K562 (cell line): Measurements from ENCODE around the gene HOXC4. TPM values are rescaled to one million over a fixed set of nuclear protein-coding genes. Genes with fewer than 3 reads are reported as not detected.

Source experiments
- ATAC-seq: fragments of 200-7000 bp; cut with Tn5 transposase; 3 replicates; pipeline ENCODE4 v1.9.1; 2020; ENCODE audit warnings: moderate library complexity
- BruUV-seq: library from RNA; stranded (reverse); fragments of 400-500 nt; replicated peaks from 2 replicates; lab custom pipeline; 2021; lab: Mats Ljungman, UMichigan
- CTCF ChIA-PET: fragments of 300-600 bp; formaldehyde crosslinking; extraction: SDS; loops from one replicate; lab custom pipeline; 2021; ENCODE audit warnings: low intra/inter-chr PET ratio; lab: Yijun Ruan, JAX
- POLR2A ChIA-PET: fragments of 300-600, 350-650 bp; sonication (Branson Sonifier 250); formaldehyde crosslinking; extraction: SDS; loops from one replicate; lab custom pipeline; 2021; ENCODE audit warnings: antibody characterized with exemption, inconsistent platforms; lab: Yijun Ruan, JAX
- DNase-seq, 4 experiments: peaks; one replicate each; pipeline versions ENCODE4 v3.0.0 to v3.0.0-alpha.2; 2011 to 2018; ENCODE audit warnings: low spot score in 3 of 4, mixed read lengths in 3 of 4; ENCODE audit errors: extremely low read depth in 1 of 4
- FAIRE-seq: peaks from 2 replicates; lab custom pipeline; 2011; peaks lifted over from hg19 to GRCh38; lab: Jason Lieb, UNC
- H2AFZ ChIP-seq: 2 replicates; pipeline ENCODE4 v1.6.0; 2011; ENCODE audit warnings: low read depth, low read length, control low read depth, inconsistent platforms
- H3K27ac ChIP-seq: fragments of 200-600 bp; 3 replicates; pipeline ENCODE4 v1.8.0; 2011; ENCODE audit warnings: low read depth, mild to moderate bottlenecking, control low read depth, inconsistent platforms, low read length, moderate library complexity, mixed read lengths; ENCODE audit errors: extremely low read depth
- H3K27me3 ChIP-seq, 2 experiments: fragments of 300-600 bp in 1 of 2; 2 replicates in 1 of 2; 3 replicates in 1 of 2; pipeline versions ENCODE4 v1.6.0 to v1.8.0; 2011; ENCODE audit warnings: inconsistent platforms in 2 of 2, low read length in 2 of 2, mild to moderate bottlenecking in 1 of 2, mixed read lengths in 1 of 2, moderate library complexity in 1 of 2; ENCODE audit not compliant: control insufficient read depth in 2 of 2, insufficient read depth in 2 of 2
- H3K36me3 ChIP-seq: fragments of 300-600 bp; 3 replicates; pipeline ENCODE4 v1.8.0; 2011; ENCODE audit warnings: mild to moderate bottlenecking, low read length, inconsistent platforms; ENCODE audit not compliant: control insufficient read depth, insufficient read depth
- H3K4me1 ChIP-seq, 2 experiments: fragments of 200-600 bp in 1 of 2; replicated peaks in 1 of 2; 2 replicates in 1 of 2; 3 replicates in 1 of 2; pipeline versions ENCODE4 v1.5.1 to v1.8.0; 2011; ENCODE audit warnings: inconsistent platforms in 2 of 2, low read length in 2 of 2, mild to moderate bottlenecking in 1 of 2, mixed read lengths in 1 of 2, moderate library complexity in 1 of 2; ENCODE audit not compliant: control insufficient read depth in 2 of 2, insufficient read depth in 2 of 2
- H3K4me2 ChIP-seq: 2 replicates; pipeline ENCODE4 v1.6.1; 2011; ENCODE audit warnings: low read length, control low read depth, inconsistent platforms, mixed read lengths; ENCODE audit not compliant: insufficient read depth
- H3K4me3 ChIP-seq: fragments of 200-600 bp; sonication (generic), shearing (Covaris generic); 2 replicates; pipeline ENCODE4 v1.5.1; 2016; ENCODE audit warnings: control low read depth, inconsistent platforms
- H3K79me2 ChIP-seq: fragments of 200-600 bp; 3 replicates; pipeline ENCODE4 v1.8.0; 2011; ENCODE audit warnings: low read length, inconsistent platforms; ENCODE audit not compliant: control insufficient read depth, insufficient read depth
- H3K9ac ChIP-seq, 2 experiments: 2 replicates each; pipeline versions ENCODE4 v1.6.0 to v1.6.1; 2011; ENCODE audit warnings: low read depth in 2 of 2, low read length in 2 of 2, control low read depth in 1 of 2, inconsistent platforms in 1 of 2, mild to moderate bottlenecking in 1 of 2, mixed read lengths in 1 of 2; ENCODE audit not compliant: insufficient read depth in 1 of 2
- H3K9me1 ChIP-seq: one replicate; pipeline ENCODE4 v1.6.0; 2011; ENCODE audit warnings: inconsistent platforms, mild to moderate bottlenecking, low read length, moderate library complexity; ENCODE audit not compliant: control insufficient read depth, insufficient read depth
- H3K9me3 ChIP-seq: replicated peaks from 2 replicates; pipeline ENCODE4 v1.5.1; 2011; ENCODE audit warnings: low read depth, low read length, inconsistent platforms; ENCODE audit not compliant: control insufficient read depth, insufficient read depth
- H4K20me1 ChIP-seq: replicated peaks from 2 replicates; pipeline ENCODE4 v1.6.1; 2011; ENCODE audit warnings: low read length, inconsistent platforms, mixed read lengths; ENCODE audit not compliant: control insufficient read depth, insufficient read depth
- BRF1 ChIP-seq: IDR thresholded peaks from 3 replicates; pipeline ENCODE4 v1.6.1; 2011; ENCODE audit warnings: borderline replicate concordance, mild to moderate bottlenecking; ENCODE audit not compliant: insufficient read length; ENCODE audit errors: extremely low read depth
- CREM ChIP-seq: IDR thresholded peaks from 2 replicates; pipeline ENCODE4 v1.6.1; 2014; ENCODE audit warnings: antibody characterized with exemption, low read depth
- E2F6 ChIP-seq, 2 experiments: IDR thresholded peaks; 2 replicates each; pipeline ENCODE4 v1.6.1; 2011; ENCODE audit warnings: borderline replicate concordance in 1 of 2, control low read depth in 1 of 2, low read depth in 1 of 2, low read length in 1 of 2, mild to moderate bottlenecking in 1 of 2, mixed read lengths in 1 of 2, moderate library complexity in 1 of 2; ENCODE audit not compliant: insufficient read depth in 1 of 2, insufficient read length in 1 of 2, poor library complexity in 1 of 2, severe bottlenecking in 1 of 2; ENCODE audit errors: extremely low read depth in 1 of 2
- MED1 ChIP-seq: sonication (generic); formaldehyde crosslinking; IDR thresholded peaks from 2 replicates; pipeline ENCODE4 v1.8.1; 2023; ENCODE audit warnings: missing genetic modification reagents, borderline replicate concordance
- PTBP1 ChIP-seq: fragments of 200-400 bp; formaldehyde crosslinking; IDR thresholded peaks from 2 replicates; pipeline ENCODE4 v1.6.1; 2017; ENCODE audit warnings: low read depth, low read length
- ZBTB7A ChIP-seq: IDR thresholded peaks from 2 replicates; pipeline ENCODE4 v1.6.1; 2011; ENCODE audit warnings: low read depth, mild to moderate bottlenecking, low read length, moderate library complexity, borderline replicate concordance; ENCODE audit not compliant: control insufficient read depth
- ZEB2 ChIP-seq: fragments of 450-650 bp; IDR thresholded peaks from 2 replicates; pipeline ENCODE4 v1.6.1; 2016
- ZNF57 ChIP-seq: fragments of 450-650 bp; formaldehyde crosslinking; IDR thresholded peaks from 2 replicates; pipeline ENCODE4 v1.4.0; 2020; ENCODE audit warnings: mild to moderate bottlenecking, moderate library complexity
- WGBS: fragments of 100-300 bp; shearing (Covaris generic); methylation state at CpG from one replicate; pipeline ENCODE4 v1.1.6; 2016; ENCODE audit warnings: low coverage, mixed read lengths; ENCODE audit not compliant: insufficient coverage; ENCODE audit errors: missing lambda C conversion rate; 5-methylcytosine and 5-hydroxymethylcytosine counted together
- in situ Hi-C: fragments of 300-500 bp; cut with MboI; formaldehyde crosslinking; loops from 4 replicates; pipeline ENCODE4 v1.15.0; 2018; ENCODE audit warnings: inconsistent platforms, mixed read lengths
- intact Hi-C: fragments of 100-400 bp; cut with micrococcal nuclease; formaldehyde crosslinking; loops from 2 replicates; pipeline ENCODE4 v1.14.2; 2022
- polyA plus RNA-seq, 8 experiments: library from polyadenylated mRNA; depleted of rRNA in 4 of 8; stranded (reverse) in 5 of 8; unstranded in 3 of 8; fragments of >200 nt; fragmentation: Nextera tagmentation in 2 of 8; fragmentation: Illumina TruSeq in 1 of 8; extraction: Ambion mirVana in 2 of 8; extraction: Trizol in 1 of 8; gene quantifications; 2 replicates each; pipeline versions ENCODE4 v1.2.1 to v1.2.3, GENCODE V29; 2011 to 2014; ENCODE audit warnings: inconsistent platforms in 1 of 8, missing spikeins in 1 of 8
- total RNA-seq, 7 experiments: library from RNA; depleted of rRNA in 6 of 7; stranded (reverse); fragments of >200 nt in 6 of 7; fragmentation: Illumina TruSeq in 2 of 7; extraction: Trizol in 2 of 7; gene quantifications; 2 replicates each; pipeline versions ENCODE4 v1.2.1 to v1.2.3, GENCODE V29; 2011 to 2021; ENCODE audit warnings: low replicate concordance in 1 of 7

HOXC4 gene
- total and polyA plus RNA-seq, 9 of the 15 experiments (the other 6 are each of a cell fraction or from before 2014, with no cell fraction given), result 0.06 to 1.5 (median 0.44) TPM; not detected in 1

- H3K9me1 ChIP-seq, result no peaks in the 10 kb centered on the region
- peaks cover 0 to 19% of the 10 kb centered on the region in 2 experiments; a peak in 3 of 5 replicates for H3K4me1 ChIP-seq
- ATAC-seq (no peak), FAIRE-seq (no peak), DNase-seq (no peak)
- peaks cover 1% of the 10 kb centered on the region; the same call in 1 of the 3 replicates for H3K36me3 ChIP-seq
- WGBS, result 51% methylated on average over 11 of the region's 22 CpGs
- H3K4me2 ChIP-seq, result no peak overlapping the region
- H3K4me3 ChIP-seq, result no peak overlapping the region
- no peaks in the 10 kb centered on the region for H4K20me1 ChIP-seq
- no TSS peak for BruUV-seq
- no peak overlapping the region for H2AFZ ChIP-seq
- ChIA-PET CTCF (no interaction called here), POLR2A (no interaction called here)
- TF ChIP-seq ZBTB7A, result no peak
- TF ChIP-seq CREM, result no peak
- no peak for TF ChIP-seq ZEB2
- TF ChIP-seq BRF1, result no peak
- no peak for TF ChIP-seq ZNF57 (CRISPR knock-in tag)
- TF ChIP-seq PTBP1, result no peak
- no peak for TF ChIP-seq E2F6 (IDR thresholded peaks at IDR 0.05; ENCODE audit: borderline replicate concordance in 1 of 2, extremely low read depth in 1 of 2, insufficient read depth in 1 of 2, insufficient read length in 1 of 2, low read depth in 1 of 2, low read length in 1 of 2, poor library complexity in 1 of 2, severe bottlenecking in 1 of 2)
- no peak for TF ChIP-seq MED1 (CRISPR knock-in tag)
- H3K27ac ChIP-seq, result no peak overlapping the region
- intact Hi-C loops (no loop called here), in situ Hi-C loops (loop anchor here (5.0 kb wide), 1 partner anchor 97 kb away; no protein-coding TSS in a partner anchor)
- no peak overlapping the region for H3K9ac ChIP-seq
- H3K79me2 ChIP-seq, result no peaks in the 10 kb centered on the region
- no peaks in the 10 kb centered on the region for H3K9me3 ChIP-seq
- peaks cover 9 to 13% of the 10 kb centered on the region in 2 experiments; a peak in 1 of 5 replicates for H3K27me3 ChIP-seq
Measured at GRCh38 chr12:54034785-54035310, 18.8 kb upstream of the HOXC4 start.
